Ramos (cell line): ENCODE results near the gene PXMP2.
"Not testable (repeated sequence)": the region's sequence is repeated elsewhere in the genome, so short reads cannot be mapped to it uniquely, and the experiment has no call there.

Experiments used
- in situ Hi-C: fragments of 300-500 bp; cut with MboI; formaldehyde crosslinking; loops from one replicate; pipeline ENCODE4 v1.14.3; 2022; ENCODE audit warnings: low sequenced_read_pairs; ENCODE audit not compliant: unreplicated experiment

Gene PXMP2

DNA sequence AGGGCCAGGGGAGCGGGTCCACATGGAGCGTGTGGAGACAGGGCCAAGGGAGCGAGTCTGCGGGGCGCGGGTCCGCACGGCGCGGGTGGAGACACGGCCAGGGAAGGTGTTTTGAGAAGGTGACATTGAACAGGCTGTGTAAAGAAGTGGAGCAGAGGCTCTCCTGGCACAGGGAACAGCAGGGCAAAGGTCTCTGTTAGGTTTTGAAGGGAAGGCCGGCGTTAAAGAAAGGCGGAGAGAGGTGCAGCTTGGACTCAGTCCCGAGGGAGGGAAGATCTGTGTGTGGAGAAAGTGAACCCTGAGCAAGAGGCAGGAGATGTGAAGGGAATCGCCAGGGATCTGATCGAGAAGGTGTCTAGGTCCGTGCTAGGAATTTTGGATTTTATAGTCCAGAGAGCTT, 1.8 kb downstream of the PXMP2 start:
- in situ Hi-C loops, result no loop called here

- in situ Hi-C loops, result no loop called here
These were observed 2.7 kb downstream of the PXMP2 start for GRCh38 chr12:132690112-132690511.

DNA sequence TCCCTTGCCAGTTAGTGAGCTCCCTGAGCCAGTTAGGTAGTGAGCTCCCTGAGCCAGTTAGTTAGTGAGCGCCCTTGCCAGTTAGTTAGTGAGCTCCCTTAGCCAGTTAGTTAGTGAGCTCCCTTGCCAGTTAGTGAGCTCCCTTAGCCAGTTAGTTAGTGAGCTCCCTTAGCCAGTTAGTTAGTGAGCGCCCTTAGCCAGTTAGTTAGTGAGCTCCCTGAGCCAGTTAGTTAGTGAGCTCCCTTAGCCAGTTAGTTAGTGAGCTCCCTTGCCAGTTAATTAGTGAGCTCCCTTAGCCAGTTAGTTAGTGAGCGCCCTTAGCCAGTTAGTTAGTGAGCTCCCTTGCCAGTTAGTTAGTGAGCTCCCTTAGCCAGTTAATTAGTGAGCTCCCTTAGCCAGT, 4.6 kb downstream of the PXMP2 start:
- in situ Hi-C loops, result not testable (repeated sequence)

DNA sequence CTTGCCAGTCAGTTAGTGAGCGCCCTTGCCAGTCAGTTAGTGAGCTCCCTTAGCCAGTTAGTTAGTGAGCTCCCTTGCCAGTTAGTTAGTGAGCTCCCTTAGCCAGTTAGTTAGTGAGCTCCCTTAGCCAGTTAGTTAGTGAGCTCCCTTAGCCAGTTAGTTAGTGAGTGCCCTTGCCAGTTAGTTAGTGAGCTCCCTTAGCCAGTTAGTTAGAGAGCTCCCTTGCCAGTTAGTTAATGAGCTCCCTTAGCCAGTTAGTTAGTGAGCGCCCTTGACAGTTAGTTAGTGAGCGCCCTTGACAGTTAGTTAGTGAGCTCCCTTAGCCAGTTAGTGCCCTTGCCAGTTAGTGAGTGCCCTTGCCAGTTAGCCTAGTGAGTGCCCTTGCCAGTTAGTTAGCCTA, 7.5 kb downstream of the PXMP2 start:
- in situ Hi-C loops, result not testable (repeated sequence)

DNA sequence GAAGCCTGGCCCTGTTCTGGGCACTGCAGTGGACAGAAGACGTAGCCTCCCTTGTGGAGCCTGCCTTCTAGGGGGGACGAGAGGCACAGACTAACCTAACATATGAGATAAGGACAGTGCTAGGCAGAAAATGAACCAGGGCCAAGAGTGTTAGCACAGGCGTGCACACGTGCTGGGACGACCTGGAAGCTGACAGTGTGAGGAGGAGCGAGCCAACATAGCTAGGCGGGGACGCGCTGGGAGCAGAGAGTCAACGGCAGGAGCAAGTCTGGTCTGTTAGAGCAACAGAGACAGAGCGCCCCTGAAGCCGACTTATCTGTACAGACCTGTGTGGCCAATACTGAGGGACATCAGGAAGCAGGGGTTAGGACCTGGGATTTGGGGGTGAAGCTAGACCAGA, 8.0 kb downstream of the PXMP2 start:
- in situ Hi-C loops, result no loop called here

- in situ Hi-C loops, result no loop called here
These were observed 11.0 kb downstream of the PXMP2 start for GRCh38 chr12:132698341-132698740.

DNA sequence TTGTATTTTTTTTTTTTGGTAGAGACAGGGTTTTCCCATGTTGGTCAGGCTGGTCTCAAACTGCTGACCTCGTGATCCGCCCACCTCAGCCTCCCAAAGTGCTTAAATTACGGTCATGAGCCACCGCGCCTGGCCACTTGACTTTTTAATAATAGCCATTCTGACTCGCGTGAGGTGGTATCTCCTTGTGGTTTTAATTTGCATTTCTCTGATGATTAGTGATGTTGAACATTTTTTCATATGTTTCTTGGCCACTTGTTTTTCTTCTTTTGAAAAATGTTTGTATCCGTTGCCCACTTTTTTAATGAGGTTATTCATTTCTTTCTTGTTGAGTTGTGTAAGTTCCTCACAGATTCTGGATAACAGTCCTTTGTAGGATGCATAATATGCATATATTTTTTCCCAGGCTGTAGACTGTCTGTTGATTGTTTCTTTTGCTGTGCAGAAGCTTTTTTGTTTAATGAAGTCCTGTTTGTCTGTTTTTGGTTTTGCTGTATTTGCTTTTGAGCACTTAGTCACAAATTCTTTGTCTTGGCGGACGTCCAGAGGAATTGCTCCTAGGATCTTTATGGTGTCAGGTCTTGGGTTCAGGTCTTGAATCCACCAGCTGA, 12.9 kb downstream of the PXMP2 start:
- in situ Hi-C loops, result no loop called here

- in situ Hi-C loops, result no loop called here
These were observed 15.3 kb downstream of the PXMP2 start for GRCh38 chr12:132702640-132703039.

DNA sequence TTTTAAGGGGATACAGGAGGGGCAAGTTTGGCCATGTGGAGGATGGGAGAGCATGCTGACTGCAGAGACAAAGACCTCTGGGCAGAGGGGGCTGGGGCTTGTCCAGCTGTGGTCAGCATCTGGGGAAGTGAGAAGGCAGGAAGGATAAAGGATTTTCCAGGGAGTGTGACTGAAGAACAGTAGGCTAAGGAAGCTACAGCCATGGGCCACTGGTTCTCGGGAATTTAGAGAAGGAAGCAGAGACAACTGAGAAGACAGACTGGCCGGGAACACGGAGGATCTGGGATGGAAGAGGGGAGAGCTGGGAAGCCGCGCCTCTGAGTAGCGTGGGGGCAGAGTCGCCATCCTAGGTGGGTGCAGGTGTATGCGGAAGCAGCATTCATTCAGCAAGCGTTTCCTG, 16.3 kb downstream of the PXMP2 start:
- in situ Hi-C loops, result no loop called here

DNA sequence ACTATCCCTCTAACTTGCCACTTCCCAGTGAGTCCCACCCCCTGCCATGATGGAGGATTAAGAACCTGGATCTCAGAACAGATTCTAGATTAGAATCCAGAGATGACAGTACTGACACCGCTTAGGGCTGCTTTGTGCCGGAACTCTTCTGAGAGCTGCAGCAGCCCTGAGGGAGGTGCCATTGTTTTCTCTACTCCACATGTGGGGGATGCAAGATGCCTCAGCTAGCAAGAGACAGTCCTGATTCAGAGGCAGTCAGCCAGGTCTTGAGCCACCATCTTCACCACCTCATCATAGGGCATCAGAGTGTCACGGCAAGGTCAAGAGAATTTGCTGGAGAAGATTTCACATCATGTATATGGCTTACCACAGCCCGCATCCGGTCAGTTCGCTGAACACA, 19.9 kb downstream of the PXMP2 start:
- in situ Hi-C loops, result no loop called here

DNA sequence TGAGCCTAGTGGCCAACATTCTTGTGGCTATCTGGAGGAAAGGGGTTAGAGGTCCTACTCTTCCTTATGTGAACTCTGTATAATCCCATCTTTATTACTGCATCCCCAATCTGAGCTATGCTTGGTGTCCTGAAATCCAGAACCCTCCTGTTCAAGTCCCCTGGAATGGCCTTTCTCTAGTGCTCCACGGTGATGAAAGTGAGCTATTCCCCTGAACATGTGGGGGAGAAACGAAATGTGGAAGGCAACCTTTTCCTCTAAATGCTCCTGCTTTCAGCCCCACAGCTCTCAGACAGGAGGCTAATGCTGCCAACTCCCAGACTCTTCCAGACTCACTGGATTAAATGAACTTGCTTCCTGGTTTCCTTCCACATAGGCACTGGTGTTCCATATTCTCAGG, 20.8 kb downstream of the PXMP2 start:
- in situ Hi-C loops, result no loop called here

DNA sequence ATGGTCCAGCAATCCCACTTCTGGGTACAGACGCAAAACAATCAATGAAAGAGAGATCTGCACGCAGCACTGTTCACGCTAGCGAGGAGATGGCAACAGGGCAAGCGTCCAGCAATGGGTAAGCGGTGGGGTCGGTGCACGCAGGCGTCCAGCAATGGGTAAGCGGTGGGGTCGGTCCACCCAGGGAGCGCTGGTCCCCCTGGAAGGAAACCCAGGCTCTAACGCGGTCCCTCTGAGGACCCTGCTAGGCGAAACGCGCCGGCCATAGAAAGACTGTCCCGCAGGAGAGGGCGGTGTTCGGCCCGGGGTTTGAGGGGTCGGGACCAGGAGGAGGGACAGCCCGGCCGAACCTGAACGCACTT, 22.6 kb downstream of the PXMP2 start:
- in situ Hi-C loops, result no loop called here

- in situ Hi-C loops, result no loop called here
These were observed 23.2 kb downstream of the PXMP2 start, which contains the start of gene PGAM5 for GRCh38 chr12:132710405-132711079. Gene PGAM5, plus strand, starts transcription at chr12:132710842. Its CDS starts 35 bp downstream, at chr12:132710877.

DNA sequence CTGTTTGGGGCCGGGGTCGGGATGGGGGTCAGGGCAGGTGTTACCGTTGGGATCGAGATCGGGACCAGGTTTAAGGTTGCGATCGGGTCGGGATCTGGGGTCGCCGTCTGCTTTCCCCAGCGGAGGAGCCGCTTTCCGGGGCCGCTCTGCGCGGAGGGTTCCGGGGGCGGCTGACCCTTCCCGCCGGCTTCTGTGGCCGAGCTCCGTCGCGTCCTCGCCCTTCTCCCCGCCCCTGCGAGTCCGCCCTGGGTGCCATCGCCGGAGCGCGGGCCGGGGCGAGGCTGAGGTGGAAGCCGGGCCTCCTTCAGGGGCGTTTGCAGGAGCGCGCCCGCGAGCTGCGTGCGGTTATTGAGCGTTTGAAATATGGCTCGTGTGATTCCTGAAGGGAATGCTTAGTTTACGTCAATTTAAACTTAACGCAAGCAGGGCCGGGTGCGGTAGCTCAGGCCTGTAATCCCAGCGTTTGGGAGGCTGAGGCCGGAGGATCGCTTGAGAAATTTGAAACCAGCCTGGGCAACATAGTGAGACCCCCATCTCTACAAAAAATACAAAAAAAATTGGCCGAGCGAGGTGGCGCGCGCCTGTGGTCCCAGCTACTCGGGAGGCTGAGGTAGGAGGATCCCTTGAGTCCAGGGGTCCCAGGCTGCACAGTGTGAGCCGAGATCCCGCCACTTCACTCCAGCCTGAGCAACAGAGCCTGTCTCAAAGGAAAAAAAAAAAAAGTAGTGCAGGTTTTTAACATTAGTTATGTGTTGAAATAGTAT, 23.9 kb downstream of the PXMP2 start:
- in situ Hi-C loops, result no loop called here

- in situ Hi-C loops, result no loop called here
These were observed 25.7 kb downstream of the PXMP2 start for GRCh38 chr12:132713123-132713522.

DNA sequence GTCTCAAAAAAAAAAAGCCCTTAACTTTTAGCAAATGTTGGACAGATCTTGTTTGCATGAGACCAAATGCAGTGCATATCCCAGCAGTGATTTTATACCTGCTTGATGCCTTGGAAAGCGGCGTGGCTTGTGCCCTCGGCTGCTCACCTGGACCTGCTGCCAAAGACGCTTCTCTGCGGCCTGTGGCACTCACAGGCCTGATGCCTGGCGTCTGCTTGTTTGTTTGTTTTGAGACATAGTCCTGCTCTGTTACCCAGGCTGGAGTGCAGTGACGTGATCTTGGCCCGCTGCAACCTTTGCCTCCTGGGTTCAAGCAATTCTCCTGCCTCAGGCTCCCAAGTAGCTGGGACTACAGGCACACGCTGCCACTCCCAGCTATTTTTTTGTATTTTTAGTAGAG, 28.5 kb downstream of the PXMP2 start:
- in situ Hi-C loops, result no loop called here

- in situ Hi-C loops, result no loop called here
These were observed 29.0 kb downstream of the PXMP2 start for GRCh38 chr12:132716356-132716755.

GRCh38 chr12:132717011-132717410, 29.6 kb downstream of the PXMP2 start:
- in situ Hi-C loops, result no loop called here

- in situ Hi-C loops, result no loop called here
These were observed 30.4 kb downstream of the PXMP2 start for GRCh38 chr12:132717531-132718387.

DNA sequence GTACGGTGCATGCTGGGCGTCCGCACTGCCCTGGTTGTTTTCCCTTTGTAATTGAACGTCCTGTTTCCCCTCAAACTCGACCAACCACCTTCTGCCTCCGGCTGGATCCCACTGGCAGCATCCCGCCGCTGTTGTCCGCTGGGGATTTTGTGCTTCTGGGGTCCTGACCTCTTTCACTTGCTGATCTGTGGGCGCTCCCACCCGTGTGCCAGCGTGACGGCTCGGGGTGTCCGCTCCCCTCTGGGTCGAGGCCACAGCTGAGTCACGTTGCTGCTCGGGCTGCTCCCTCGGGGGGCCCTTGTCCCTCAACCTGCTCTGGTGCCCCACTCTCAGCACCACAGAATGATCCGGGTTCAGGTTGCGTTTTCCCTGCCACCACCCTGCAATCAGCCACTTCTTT, 31.3 kb downstream of the PXMP2 start:
- in situ Hi-C loops, result no loop called here
